ENCODE measurements around the gene LY6G6D.

LY6G6D gene

DNA sequence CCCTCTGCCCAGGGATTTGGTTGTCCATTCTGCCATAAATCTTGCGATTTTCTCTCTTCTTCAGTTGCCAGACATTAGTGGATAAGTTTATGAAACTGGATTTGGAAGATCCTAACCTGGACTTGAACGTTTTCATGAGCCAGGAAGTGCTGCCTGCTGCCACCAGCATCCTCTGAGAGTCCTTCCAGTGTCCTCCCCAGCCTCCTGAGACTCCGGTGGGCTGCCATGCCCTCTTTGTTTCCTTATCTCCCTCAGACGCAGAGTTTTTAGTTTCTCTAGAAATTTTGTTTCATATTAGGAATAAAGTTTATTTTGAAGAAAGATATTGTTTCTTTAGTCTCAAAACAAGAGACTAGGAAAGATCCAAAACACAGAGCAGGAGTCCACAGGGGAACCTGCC is 47.2 kb downstream of the LY6G6D start, which contains the start of gene SAPCD1:
SAPCD1 (plus strand) TSS at position 301 of the 400 bp plus-strand sequence. CDS start 399 bp downstream, outside the sequence.
- no peak for DNase-seq (ENCODE audit: low read depth in 3 of 3, low spot score in 1 of 3)

- no peak for DNase-seq (ENCODE audit: low read depth in 3 of 3, low spot score in 1 of 3)
Observed at GRCh38 chr6:31762878-31763618, 47.9 kb downstream of the LY6G6D start.

DNA sequence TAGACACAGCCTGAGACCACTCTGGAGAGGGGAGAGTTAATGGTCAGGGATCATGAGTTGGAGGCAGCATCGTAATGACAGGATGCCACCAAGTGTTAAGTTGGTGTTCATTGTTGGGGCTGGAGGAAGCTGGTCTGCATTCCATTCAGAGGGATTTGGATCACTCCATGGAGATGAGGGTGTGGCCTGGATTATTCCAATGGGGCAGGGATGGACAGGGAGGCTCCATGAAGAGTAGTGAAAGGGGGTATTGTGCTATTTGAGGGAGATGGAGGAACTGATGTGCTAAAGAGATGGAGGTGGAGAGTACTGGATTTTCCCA is 48.4 kb downstream of the LY6G6D start:
- DNase-seq (ENCODE audit: low read depth in 3 of 3, low spot score in 1 of 3) = no peak

DNA sequence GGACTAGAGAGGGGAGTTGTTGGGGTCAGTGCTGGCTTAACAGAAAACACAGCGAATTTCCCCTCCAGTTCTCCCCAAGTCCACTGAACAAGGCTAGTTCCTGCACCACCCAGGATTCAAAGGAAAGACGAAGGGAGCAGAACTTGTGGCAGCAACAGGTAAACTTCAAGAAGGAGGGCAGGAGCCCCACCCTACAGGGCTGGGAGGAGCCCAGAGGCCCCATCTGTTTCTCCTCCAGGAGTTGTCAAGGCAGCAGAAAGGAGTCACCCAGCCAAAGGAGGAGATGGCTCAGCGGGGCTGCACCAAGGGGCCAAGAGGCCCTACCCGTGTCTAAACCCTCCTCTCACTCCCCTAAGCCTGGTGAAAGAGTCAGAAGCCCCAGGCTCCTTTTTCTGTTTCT is 49.0 kb downstream of the LY6G6D start:
- no peak for DNase-seq (ENCODE audit: low read depth in 3 of 3, low spot score in 1 of 3)

GRCh38 chr6:31765559-31765909 is 50.4 kb downstream of the LY6G6D start:
- DNase-seq (ENCODE audit: low read depth in 3 of 3, low spot score in 1 of 3) = no peak

DNA sequence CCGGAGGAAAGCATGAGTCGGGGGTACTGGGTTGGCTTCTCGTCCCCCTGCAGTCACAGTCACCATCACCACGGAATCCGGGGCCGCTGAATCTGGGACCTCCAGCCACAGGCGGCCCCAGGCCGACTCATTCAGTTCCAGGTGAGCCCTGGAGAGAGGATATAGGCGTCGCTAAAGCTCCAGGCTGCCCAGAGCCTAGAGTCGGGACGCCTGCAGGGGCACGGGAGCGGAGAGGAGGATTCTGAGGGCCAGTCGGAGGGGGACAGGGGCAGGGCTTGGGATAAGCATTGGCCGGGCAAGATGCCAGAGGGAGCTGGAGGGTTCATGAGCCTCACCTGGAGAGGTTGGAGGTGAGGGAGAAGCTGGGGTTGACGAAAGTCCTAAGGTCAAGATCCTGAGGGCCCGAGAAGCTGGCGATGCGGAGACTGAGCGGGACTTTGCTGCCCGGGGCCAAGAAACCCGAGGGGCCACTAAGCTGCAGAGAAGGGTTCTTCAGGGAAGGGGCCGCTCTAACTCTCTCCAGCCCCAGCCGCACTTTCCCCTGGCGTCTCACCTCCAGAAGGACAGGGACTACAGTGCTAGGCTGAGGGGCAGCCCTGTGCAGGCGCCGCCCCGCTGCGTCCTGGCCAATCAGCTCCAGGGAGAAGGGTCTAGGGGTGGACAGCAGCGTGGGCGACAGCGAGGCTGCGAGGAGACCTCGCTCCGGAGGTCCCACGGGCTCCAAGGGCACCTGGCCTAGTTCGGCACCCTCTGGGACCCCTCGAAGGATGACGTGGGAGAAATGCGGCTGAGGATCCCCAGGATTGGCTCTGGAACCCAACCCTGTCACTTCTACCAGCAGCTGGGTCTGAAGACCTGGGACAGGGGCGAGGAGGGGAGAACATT is 51.0 kb downstream of the LY6G6D start:
- no peak for DNase-seq (ENCODE audit: low read depth in 3 of 3, low spot score in 1 of 3)

DNA sequence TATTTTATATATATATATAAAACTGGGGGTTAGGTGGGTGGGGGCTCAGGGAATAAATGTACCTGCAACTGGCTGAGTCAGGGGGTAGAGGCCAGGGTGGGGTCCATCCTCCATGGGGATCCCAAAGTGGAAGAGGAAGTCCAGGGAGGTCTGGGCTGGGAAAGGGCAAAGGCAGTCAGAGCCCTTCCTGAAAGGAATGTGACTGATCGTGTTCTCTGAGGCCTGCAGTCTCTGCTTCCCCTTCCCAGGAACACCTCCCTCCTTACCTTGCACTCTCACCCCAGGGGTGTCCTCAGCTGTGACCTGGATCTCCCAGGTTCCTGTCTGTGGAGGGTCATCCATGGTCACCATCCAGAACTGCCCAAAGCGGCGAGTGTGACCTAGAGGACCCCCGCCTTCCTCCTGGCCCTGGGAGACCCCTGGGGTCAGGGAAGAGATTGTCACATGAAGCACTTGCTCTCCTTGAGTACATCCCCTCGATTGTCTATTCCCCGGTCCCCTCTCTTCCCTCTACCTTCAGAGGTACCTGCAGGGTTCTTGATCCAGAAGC is 52.0 kb downstream of the LY6G6D start:
- no peak for DNase-seq (ENCODE audit: low read depth in 3 of 3, low spot score in 1 of 3)
